Adrenal gland (tissue), 5 donors: ENCODE measurements around the gene RPS27A.
"Not testable (repeated sequence)": the region's sequence is repeated elsewhere in the genome, so short reads cannot be mapped to it uniquely, and the experiment has no call there.

Experiments used
- CTCF ChIP-seq, 6 experiments: fragments of 450-650 bp in 4 of 6; fragments of 200-600 bp in 2 of 6; sonication (generic) in 1 of 6; IDR thresholded peaks; 1 replicate in 5 of 6; 2 replicates in 1 of 6; pipeline versions ENCODE4 v1.5.1 to v1.8.0; 2016 to 2021; ENCODE audit warnings: antibody characterized with exemption in 6 of 6, mild to moderate bottlenecking in 2 of 6, moderate library complexity in 1 of 6
- POLR2A ChIP-seq, 2 donors: fragments of 450-650 bp; IDR thresholded peaks; one replicate each; pipeline ENCODE4 v1.6.1; 2017; ENCODE audit warnings: antibody characterized with exemption in 2 of 2, mild to moderate bottlenecking in 2 of 2, moderate library complexity in 1 of 2
- donor health status: DM: no; HTN: no; CAD: no.

DNA sequence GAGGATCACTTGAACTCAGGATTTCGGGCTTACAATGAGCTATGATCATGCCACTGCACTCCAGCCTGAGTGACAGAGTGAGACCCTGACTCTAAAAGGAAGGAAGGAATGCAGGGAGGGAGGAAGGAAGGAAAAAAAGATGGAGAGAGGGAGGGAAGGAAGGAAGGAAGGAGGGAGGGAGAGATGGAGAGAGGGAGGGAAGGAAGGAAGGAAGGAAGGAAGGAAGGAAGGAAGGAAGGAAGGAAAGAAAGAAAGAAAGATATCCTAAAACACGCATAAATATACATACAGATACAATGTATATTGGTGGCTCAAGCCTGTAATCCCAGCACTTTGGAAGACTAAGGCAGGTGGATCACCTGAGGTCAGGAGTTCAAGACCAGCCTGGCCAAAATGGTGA lies 41.9 kb downstream of the RPS27A start:
- TF ChIP-seq POLR2A, CTCF (IDR thresholded peaks at IDR 0.05): not testable (repeated sequence)
